Ovary (tissue), 3 donors: Measurements from ENCODE around the gene ST3GAL6.

Experiments
- POLR2A ChIP-seq: fragments of 450-650 bp; IDR thresholded peaks from one replicate; pipeline ENCODE4 v1.6.1; 2017; ENCODE audit warnings: antibody characterized with exemption, mild to moderate bottlenecking, moderate library complexity
- TF ChIP-seq, protein P1 (sequence below), 3 donors: fragments of 450-650 bp in 2 of 3; fragments of 200-600 bp in 1 of 3; IDR thresholded peaks; one replicate each; pipeline versions ENCODE4 v1.5.1 to v1.8.0; 2016 to 2022; ENCODE audit warnings: antibody characterized with exemption in 3 of 3, mild to moderate bottlenecking in 1 of 3
- donor health status: DM: no; HTN: no; CAD: no.

DNA sequence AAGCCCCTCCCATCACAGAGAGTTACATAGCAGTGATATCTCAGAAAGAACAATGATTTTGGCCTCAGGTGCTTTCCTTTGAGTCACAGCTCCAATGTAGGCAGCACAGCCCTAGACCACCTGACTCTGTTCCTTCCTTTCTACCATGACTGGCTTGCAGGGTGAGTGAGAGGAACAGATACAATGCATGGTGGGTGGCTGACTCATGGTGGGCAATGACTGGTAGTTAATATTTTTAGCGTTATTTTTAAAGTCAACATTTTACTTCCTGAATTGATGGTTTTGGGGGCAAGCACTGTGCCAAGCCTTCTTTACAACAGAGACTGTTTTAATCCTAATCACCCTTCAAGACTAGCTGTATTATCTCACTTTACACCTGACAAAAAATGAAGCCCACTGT lies 32.8 kb upstream of the ST3GAL6 start:
- TF ChIP-seq, protein P1, sequence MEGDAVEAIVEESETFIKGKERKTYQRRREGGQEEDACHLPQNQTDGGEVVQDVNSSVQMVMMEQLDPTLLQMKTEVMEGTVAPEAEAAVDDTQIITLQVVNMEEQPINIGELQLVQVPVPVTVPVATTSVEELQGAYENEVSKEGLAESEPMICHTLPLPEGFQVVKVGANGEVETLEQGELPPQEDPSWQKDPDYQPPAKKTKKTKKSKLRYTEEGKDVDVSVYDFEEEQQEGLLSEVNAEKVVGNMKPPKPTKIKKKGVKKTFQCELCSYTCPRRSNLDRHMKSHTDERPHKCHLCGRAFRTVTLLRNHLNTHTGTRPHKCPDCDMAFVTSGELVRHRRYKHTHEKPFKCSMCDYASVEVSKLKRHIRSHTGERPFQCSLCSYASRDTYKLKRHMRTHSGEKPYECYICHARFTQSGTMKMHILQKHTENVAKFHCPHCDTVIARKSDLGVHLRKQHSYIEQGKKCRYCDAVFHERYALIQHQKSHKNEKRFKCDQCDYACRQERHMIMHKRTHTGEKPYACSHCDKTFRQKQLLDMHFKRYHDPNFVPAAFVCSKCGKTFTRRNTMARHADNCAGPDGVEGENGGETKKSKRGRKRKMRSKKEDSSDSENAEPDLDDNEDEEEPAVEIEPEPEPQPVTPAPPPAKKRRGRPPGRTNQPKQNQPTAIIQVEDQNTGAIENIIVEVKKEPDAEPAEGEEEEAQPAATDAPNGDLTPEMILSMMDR (IDR thresholded peaks at IDR 0.05): no peak
- no peak for TF ChIP-seq POLR2A
